HG03432 (cell line): ENCODE measurements around the gene IGF1.
"Not testable (repeated sequence)": the region's sequence is repeated elsewhere in the genome, so short reads cannot be mapped to it uniquely, and the experiment has no call there.

ENCODE experiments used
- ATAC-seq: cut with Tn5 transposase; IDR thresholded peaks from one replicate; pipeline ENCODE4 v1.9.1; 2021; ENCODE audit warnings: mild to moderate bottlenecking, moderate library complexity; ENCODE audit not compliant: unreplicated experiment

IGF1 gene

GRCh38 chr12:102463659-102464249, 16.6 kb downstream of the IGF1 start:
- no peak for ATAC-seq

DNA sequence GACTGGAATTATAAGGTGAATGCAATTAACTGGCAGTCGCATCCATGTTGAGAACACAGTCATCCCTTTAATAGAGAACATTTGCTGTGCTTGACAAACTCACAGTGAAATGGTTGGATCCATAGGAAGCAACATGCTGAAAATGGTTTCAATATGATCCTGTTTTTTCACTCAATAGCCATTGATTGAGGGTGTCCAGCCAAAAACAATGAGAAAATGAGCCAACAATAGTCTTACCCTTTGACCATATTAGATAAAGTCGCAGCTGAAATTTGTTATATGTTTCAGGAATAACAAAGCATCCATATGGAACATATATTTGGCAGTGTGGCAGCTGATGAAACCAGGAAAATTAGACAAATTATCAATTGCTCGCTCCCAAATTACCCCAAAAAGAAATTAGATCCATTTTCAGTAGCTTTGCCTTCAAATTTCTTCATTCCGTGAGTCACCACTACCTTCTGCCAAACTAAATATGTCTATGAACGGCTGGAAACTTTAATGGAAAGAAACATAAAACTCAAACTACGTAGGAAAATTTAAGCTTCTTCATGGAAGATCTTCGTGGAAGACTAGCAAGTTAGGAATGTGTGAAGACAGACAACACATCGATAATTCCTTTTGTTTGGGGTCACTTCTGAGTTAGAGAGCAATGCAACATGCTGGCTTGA, 17.4 kb downstream of the IGF1 start:
- ATAC-seq: no peak

DNA sequence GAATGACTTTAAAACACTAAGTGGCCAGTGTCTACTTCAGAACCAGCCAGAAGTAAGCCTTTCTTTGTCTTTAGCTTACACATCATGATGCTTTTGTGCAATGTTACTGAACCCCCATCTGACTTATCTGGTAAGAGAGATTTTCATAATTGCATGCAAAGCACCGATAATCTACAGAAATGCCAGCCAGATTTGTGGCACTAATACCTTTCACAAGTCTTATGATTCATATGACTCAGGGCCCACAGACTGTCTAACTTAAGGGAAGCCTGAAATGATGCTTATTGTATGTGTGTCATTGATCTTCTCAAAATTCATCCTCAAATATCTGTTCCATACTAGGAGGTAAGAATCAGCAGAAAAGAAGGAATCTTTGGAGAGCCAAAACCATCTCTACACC, 18.0 kb downstream of the IGF1 start:
- no peak for ATAC-seq

DNA sequence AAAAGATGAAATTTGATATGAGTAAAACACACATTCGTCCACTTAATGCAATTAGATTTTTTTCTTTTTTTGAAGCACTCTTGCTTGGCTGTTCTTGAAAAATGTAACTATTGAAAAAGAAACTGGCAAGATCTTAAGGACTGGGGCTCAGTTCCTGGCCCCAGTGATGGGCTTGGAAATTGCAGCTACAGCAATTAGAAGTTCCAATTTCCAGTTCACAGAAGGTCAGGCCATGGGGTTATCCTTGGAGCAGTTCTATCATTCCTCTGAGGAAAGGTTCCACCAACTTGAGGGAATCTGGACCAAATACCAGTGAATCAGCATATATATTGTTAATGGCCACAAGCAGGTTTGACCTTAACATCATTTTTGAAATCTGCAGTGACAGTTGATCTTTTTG, 18.9 kb downstream of the IGF1 start:
- no peak for ATAC-seq

DNA sequence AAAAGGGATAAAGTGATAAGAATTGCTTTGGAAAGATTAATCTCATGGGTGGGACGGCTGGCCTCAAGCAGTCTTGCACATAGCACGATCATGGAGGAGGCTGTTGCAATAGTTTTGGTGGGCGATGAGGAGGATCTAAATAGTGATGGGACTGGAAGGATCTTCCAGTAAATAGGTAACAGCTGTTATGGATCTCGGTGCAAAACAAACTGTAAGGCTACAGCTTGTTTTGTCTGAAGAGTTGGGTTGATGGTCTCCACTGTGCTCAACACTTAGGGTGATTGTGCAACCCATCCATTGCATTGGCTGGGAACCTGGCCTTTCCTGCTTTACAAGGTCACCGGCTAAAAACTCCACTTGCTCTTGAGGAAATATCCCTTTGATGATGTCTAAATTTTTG, 21.0 kb downstream of the IGF1 start:
- no peak for ATAC-seq

- no peak for ATAC-seq
These were observed 25.3 kb downstream of the IGF1 start for GRCh38 chr12:102454808-102455760.

DNA sequence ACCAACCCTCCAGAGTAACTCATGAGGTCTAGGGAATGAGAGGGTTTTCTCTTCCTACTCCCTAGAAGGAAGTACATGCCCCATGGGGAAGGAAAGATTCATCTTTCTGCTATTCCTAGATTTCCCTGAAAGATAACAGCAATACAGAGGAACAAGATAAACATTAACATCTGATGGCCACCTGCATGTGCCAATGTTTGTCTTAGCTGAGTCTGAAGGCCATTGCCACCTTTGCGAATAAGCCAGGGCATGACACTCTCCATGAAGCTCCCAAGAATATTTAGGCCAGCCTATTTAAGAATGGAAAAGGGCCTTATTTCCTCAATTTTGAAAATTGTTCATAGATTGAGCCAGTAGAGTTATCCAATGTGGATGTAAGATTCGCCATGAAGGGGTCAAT, 26.0 kb downstream of the IGF1 start:
- ATAC-seq: no peak

DNA sequence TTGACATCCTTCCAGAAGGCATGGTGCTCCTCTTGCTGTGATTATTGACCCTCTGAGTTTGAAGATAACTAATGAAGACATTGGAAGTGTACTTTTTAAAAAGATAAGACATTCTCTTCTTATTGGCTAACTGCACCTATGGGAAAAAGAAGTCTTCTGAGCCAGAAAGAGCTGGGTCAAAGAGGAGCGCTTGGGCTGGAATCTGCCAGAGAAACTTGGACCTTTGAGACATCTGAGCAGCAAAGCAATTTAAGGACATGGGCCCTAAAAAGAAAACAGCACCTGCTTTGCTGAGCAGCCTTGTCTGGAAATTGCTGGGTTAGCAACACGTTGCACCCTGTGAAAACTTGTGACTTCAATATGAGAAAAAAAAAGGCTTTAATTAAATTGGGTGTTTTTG, 27.8 kb downstream of the IGF1 start:
- no peak for ATAC-seq

GRCh38 chr12:102449018-102449417, 31.3 kb downstream of the IGF1 start:
- not testable (repeated sequence) for ATAC-seq

GRCh38 chr12:102447426-102447825, 32.9 kb downstream of the IGF1 start:
- ATAC-seq: not testable (repeated sequence)

- ATAC-seq: no peak
These were observed 35.7 kb downstream of the IGF1 start for GRCh38 chr12:102444707-102445106.

- no peak for ATAC-seq
These were observed 36.3 kb downstream of the IGF1 start for GRCh38 chr12:102444093-102444492.

DNA sequence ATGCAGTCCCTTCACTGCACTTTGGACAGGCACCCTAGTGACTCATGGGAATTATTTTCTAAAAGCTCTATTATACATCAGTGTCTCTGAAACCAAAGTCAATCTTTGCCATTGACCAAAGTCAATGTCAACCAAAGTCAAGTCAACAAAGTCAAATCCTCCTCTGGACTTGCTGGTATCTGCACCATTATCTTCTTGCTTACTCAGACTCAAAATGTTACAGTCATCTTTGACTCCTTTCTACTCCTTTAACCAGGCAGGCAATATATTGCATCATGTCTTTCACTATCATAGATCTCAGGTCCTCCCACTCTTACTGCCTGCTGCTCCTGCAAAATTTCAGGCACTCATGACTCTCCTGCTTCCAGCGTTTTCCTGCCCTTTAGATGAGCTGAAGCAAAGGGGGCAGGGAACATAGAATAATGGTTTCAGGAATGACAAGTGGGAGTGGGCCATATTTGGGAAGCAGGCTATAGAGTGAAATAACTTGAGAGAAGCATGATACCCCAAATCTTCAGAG, 39.2 kb downstream of the IGF1 start:
- ATAC-seq: no peak

DNA sequence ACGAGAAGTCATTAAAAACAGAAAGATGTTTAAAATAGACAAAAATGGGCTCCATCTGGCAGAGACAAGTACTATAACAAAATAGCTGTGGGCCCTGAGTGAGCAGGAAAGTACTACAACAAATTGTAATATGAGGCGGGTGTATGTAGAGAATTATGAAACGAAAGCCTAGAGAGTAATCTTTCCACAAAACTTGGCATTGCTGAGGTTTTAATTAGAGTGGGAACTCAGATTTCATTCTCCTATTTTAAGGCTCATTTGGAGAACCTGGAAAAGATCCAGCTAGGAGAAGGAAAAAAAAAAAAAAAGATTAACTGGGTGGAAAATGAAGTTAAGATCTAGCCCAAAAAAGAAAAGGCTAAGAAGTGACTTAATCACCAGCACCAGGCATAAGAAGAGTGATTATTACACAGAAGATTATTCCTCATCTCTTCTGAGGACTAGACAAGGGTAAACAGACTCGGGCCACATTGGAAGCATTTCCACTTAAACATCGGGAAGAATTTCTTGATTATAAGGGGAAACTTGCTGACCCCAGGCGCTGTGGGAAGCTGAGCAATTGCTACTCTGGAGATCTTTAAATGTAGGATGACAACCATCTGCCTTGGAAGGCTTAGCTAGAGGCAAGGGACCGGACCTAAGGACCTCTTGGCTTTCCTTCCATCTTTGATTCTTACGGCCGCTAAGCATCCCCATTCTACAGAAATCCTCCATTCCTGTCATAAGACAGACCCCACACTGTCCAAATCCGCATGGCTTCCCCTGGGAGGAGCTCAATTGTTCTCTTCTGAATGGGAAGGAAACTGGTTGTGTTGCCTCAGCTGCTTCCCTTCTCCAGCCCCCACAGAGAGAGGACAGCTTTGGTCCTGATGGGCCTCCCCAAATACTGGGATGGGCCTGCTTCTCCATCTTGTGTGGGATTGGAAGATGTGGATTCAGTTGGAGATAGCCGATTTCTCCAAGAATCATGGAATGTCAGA, 40.6 kb downstream of the IGF1 start:
- no peak for ATAC-seq

DNA sequence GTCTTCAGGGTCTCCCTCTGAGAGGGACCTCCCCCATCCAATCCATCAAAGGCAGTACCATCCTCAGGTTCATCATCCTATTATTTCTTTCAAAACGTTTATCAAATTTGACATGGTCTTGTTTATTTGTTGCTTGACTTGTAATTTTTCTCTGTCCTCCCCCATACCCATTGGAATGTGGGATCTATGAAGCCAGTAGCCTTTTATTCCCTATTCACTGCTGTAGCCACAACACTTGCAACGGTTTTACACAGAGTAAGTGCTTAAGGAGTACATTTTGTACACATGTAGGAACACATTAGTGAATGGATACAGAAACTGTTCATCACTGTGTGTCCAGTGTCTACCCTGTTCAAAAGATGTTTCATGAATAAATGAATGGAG, 41.5 kb downstream of the IGF1 start:
- ATAC-seq: no peak

GRCh38 chr12:102438047-102438826, 42.1 kb downstream of the IGF1 start:
- no peak for ATAC-seq

- ATAC-seq: no peak
These were observed 42.9 kb downstream of the IGF1 start for GRCh38 chr12:102437511-102437910.

DNA sequence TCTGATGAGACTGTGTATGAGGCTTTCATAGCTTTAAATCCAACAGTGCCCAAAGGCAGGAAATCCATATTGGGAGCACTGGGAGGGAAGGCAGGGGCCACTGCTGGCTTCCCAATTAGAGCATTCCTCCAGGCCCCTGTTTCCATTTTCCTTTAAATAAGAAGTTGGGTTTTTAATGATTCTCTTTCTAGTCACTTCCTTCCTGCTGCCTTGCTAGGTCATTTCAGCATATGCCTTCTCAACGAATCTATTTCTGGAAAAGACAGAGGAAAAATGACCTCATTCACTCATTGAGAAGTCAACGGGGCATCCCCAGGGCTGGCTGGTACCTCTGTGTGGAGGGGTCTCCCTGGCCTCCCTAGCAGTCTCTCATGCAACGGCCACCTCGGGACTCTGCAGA, 43.5 kb downstream of the IGF1 start:
- no peak for ATAC-seq

DNA sequence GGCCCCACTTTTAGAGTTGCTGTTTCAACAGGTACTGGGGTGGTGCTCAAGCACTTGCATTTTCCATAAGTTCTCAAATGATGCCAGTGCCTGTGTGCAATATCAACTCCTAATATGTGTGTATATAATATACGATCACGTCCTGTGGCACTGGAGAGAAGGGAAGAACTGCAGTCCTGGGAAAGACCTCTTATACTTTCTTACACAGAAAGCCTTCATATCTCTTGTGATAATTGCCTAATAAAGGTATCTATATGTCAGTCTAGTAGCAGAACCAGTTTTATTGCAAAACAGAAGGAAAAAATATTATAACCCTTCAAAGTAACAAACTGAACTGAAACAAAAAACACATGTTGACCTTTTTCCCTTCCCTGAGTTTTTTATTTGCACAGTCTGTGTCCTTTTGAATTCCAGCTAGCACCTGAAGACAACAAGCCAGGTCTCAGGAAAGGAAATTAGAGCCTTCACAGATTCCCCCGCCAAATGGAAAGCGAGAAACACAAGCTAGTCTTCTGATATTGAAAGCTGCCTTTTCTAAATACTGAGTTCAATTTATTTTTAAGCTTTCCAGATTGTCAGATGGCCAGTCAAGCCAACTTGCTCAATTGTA, 44.4 kb downstream of the IGF1 start:
- ATAC-seq: no peak
